Left hindlimb (tissue), 1 donor: ENCODE results near the gene PEX7.
"Not testable (repeated sequence)": the region's sequence is repeated elsewhere in the genome, so short reads cannot be mapped to it uniquely, and the experiment has no call there.

Source experiments
- DNase-seq: peaks from one replicate; pipeline ENCODE4 v3.0.0-alpha.2; 2018

PEX7 gene

DNA sequence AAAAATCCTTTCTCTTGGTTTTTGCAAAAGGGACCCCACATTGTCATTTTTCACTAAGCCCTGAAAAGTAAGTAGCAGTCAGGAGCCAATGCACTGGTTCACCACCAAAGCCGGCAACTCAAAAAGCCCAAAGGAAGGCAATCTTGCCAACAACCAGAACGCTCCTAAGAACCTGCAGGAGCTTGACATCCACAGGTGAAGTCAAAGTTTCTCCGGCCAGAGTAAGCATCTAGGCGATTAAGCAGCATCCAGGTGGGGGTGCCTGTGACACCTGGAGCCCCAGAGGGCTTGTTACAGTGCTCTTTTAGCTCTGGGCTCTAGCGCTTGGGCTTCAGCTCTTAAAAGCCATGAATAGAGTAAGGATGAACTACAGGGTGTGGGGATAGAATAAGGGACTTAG lies 135.8 kb downstream of the PEX7 start:
- DNase-seq, result no peak

DNA sequence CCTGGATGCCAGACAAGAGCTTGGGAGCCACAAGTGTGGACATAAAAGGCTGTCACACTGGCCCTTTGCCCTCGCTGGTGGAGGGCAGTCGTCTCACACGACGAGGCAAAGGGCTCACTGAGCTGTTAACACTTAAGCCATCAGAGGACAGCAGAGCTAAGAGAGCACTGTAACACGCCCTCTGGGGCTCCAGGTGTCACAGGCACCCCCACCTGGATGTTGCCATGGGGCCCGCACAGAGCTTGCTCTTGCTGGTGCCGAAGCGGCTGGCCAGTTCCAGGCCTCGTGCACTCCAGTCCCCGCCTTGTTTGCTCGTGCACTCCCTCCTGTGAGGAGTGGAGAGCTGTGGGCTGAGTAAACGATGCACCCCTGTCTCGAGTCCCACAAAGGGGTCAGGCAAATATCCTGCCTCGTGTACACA lies 137.1 kb downstream of the PEX7 start:
- no peak for DNase-seq

DNA sequence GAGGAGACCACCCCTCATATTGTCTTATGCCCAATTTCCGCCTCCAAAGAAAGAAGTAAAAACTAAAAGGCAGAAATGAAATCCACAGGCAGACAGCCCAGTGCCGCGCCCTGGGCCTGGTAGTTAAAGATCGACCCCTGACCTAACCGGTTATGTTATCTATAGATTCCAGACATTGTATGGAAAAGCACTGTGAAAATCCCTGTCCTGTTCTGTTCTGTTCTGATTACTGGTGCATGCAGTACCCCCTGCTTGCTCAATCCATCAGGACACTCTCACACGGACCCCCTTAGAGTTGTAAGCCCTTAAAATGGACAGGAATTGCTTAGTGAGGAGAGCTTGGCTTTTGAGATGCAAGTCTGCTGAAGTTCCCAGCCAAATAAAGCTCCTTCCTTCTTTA lies 137.5 kb downstream of the PEX7 start:
- not testable (repeated sequence) for DNase-seq

DNA sequence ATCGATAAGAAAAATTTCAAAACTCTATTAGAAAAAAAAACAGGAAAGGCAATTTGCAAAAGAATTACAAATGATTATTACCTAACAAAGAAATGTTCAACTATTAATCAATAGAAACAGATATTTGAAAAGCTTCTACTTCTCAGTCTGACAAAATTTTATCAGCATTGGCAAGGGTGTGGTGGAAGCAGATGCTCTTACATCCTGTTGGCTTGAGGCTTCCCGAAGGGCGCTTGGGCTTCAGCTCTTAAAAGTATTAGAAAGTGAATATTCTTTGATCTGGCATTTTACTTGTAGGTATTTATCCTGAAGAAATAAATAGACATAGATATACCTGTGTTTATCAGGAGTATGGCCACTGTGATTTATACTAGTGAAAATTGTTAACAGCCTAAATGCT lies 138.4 kb downstream of the PEX7 start:
- DNase-seq, result no peak

DNA sequence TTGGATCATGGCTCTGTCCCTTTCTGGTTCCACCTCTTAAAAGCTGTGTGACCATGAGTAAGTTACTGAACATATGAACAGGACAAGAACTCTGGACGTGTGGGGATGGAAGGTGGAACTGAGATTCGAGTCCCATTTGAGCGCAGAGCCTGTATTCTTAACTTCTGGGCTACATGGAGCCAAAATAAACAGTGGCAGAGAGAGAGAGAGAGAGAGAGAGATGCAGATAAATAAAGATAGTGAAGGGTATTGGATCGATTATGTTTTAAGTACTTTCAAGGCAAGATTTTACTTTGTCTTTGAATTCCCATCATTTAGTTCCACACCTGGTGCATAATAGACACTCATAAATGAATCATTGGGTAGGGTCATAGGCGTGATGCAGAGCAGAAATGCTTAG lies 139.5 kb downstream of the PEX7 start:
- DNase-seq, result no peak

DNA sequence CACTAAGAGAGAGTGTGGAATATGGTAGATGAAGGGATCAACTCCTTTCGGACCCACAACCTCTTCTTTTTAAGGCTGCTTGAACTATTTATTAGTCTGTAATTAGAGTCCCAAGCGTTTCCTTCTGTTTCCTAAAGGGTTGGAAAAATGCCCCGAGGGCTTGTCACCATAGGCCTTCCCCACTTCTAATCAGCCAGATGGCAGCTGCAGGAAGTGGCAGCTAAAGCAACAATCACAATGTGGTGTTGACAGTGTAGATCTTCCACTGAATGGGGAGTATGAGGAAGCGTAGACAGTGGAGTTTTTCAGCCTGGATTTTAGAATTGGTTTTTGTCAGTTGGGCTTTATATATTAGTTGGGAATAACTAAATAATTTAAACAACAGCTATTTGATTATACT lies 140.3 kb downstream of the PEX7 start:
- DNase-seq, result no peak

DNA sequence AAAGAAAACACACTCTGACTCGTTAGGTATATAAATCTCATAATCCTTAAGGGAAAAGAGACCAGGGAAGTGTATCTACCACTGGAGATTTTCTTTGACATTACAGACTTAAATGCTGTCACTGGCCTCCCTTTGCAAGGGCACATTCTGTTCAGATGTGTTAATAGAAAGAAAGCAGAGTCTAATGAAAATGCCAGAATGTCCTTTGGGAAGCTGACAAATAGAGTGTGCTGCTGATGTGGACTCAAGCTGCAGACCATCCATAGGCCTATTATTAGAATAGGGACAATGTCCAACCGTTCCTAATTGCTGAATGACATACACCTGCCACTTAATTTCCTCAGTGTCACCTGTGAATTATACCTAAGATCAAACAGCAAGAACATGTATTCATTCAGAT lies 140.9 kb downstream of the PEX7 start:
- no peak for DNase-seq
